GM12865 (cell line): ENCODE measurements around the gene RNF220.

ENCODE experiments used
- DNase-seq: peaks from one replicate; pipeline ENCODE4 v3.0.0; 2010; ENCODE audit warnings: low read depth
- H3K4me3 ChIP-seq: 2 replicates; pipeline ENCODE4 v1.5.1; 2011; ENCODE audit warnings: mild to moderate bottlenecking, low read depth, low read length, control low read depth
- CTCF ChIP-seq: IDR thresholded peaks from 2 replicates; pipeline ENCODE4 v1.5.1; 2011; ENCODE audit warnings: low read length, control low read depth, low read depth, inconsistent platforms; ENCODE audit not compliant: insufficient read depth; ENCODE audit errors: missing control alignments

The RNF220 gene

GRCh38 chr1:44565833-44566232 is 160.8 kb downstream of the RNF220 start:
- no peak for TF ChIP-seq CTCF
- H3K4me3 ChIP-seq = no peak overlapping the region
- DNase-seq = no peak

- TF ChIP-seq CTCF = no peak
- H3K4me3 ChIP-seq = no peak overlapping the region
- DNase-seq = no peak
Measured at GRCh38 chr1:44566281-44567046, 161.4 kb downstream of the RNF220 start.

- DNase-seq = no peak
- TF ChIP-seq CTCF = no peak
- H3K4me3 ChIP-seq = no peak overlapping the region
Measured at GRCh38 chr1:44568128-44568900, 163.3 kb downstream of the RNF220 start.

GRCh38 chr1:44569491-44569890 is 164.4 kb downstream of the RNF220 start:
- DNase-seq = no peak
- no peak for TF ChIP-seq CTCF
- no peak overlapping the region for H3K4me3 ChIP-seq

- TF ChIP-seq CTCF = peak; percentile 61
- DNase-seq = peak; percentile 47
- no peak overlapping the region for H3K4me3 ChIP-seq
Measured at GRCh38 chr1:44571712-44572571, 166.9 kb downstream of the RNF220 start.

GRCh38 chr1:44572572-44572879 is 167.5 kb downstream of the RNF220 start:
- H3K4me3 ChIP-seq = no peak overlapping the region
- no peak for TF ChIP-seq CTCF
- no peak for DNase-seq
